HepG2 (cell line): Measurements from ENCODE around the gene SIGLEC15. TPM values are rescaled to one million over a fixed set of nuclear protein-coding genes. Genes with fewer than 3 reads are reported as not detected.

Experiments
- ATAC-seq: fragments of 200-7000 bp; cut with Tn5 transposase; 3 replicates; pipeline ENCODE4 v1.9.1; 2020; ENCODE audit warnings: mild to moderate bottlenecking, moderate library complexity
- BruUV-seq: library from RNA; stranded (reverse); fragments of 400-500 nt; replicated peaks from 2 replicates; lab custom pipeline; 2021; lab: Mats Ljungman, UMichigan
- CTCF ChIA-PET: fragments of 300-600 bp; formaldehyde crosslinking; extraction: SDS; loops from one replicate; lab custom pipeline; 2021; ENCODE audit warnings: low total read pairs, inconsistent platforms, low intra/inter-chr PET ratio; lab: Yijun Ruan, JAX
- POLR2A ChIA-PET: fragments of 350-600 bp; sonication (Branson Sonifier 250); formaldehyde crosslinking; loops from one replicate; lab custom pipeline; 2020; ENCODE audit warnings: antibody characterized with exemption, inconsistent platforms; lab: Yijun Ruan, JAX
- DNase-seq: peaks from one replicate; pipeline ENCODE4 v3.0.0-alpha.2; 2015; ENCODE audit warnings: low spot score
- FAIRE-seq: peaks from 3 replicates; lab custom pipeline; 2011; peaks lifted over from hg19 to GRCh38; lab: Jason Lieb, UNC
- H2AFZ ChIP-seq: one replicate; pipeline ENCODE4 v1.6.1; 2011; ENCODE audit warnings: low read length, inconsistent platforms
- H3K27ac ChIP-seq: fragments of 300-600 bp; 3 replicates; pipeline ENCODE4 v1.8.0; 2011; ENCODE audit warnings: mixed run types, mild to moderate bottlenecking, mixed read lengths, low read length, inconsistent platforms; ENCODE audit not compliant: insufficient read depth; ENCODE audit errors: extremely low read length
- H3K27me3 ChIP-seq, 2 experiments: fragments of 200-600 bp in 1 of 2; 2 replicates in 1 of 2; 3 replicates in 1 of 2; pipeline versions ENCODE4 v1.6.0 to v1.8.0; 2011; ENCODE audit warnings: low read length in 2 of 2, mild to moderate bottlenecking in 2 of 2, moderate library complexity in 2 of 2, inconsistent platforms in 1 of 2; ENCODE audit not compliant: insufficient read depth in 2 of 2, control insufficient read depth in 1 of 2
- H3K36me3 ChIP-seq, 2 experiments: fragments of 200-600 bp in 1 of 2; replicated peaks in 1 of 2; 2 replicates in 1 of 2; 3 replicates in 1 of 2; pipeline versions ENCODE4 v1.5.1 to v1.8.0; 2011; ENCODE audit warnings: low read length in 2 of 2, inconsistent platforms in 1 of 2; ENCODE audit not compliant: insufficient read depth in 2 of 2, control insufficient read depth in 1 of 2
- H3K4me1 ChIP-seq: 2 replicates; pipeline ENCODE4 v1.5.1; 2012; ENCODE audit warnings: low read length, inconsistent platforms; ENCODE audit not compliant: insufficient read depth
- H3K4me2 ChIP-seq: 2 replicates; pipeline ENCODE4 v1.6.0; 2011; ENCODE audit warnings: low read depth, low read length, inconsistent platforms
- H3K4me3 ChIP-seq, 3 experiments: fragments of 200-600 bp in 1 of 3; sonication (generic), shearing (Covaris generic) in 1 of 3; replicated peaks in 1 of 3; 2 replicates each; pipeline ENCODE4 v1.5.1; 2011 to 2016; ENCODE audit warnings: low read length in 3 of 3, inconsistent platforms in 2 of 3, low read depth in 2 of 3, mild to moderate bottlenecking in 2 of 3, control low read depth in 1 of 3, mixed read lengths in 1 of 3; ENCODE audit not compliant: insufficient read depth in 1 of 3
- H3K79me2 ChIP-seq: one replicate; pipeline ENCODE4 v1.6.1; 2011; ENCODE audit warnings: low read length, inconsistent platforms; ENCODE audit not compliant: insufficient read depth
- H3K9ac ChIP-seq: 2 replicates; pipeline ENCODE4 v1.6.0; 2011; ENCODE audit warnings: mild to moderate bottlenecking, low read depth, low read length, inconsistent platforms; ENCODE audit not compliant: insufficient read depth
- H3K9me3 ChIP-seq: 2 replicates; pipeline ENCODE4 v1.5.1; 2012; ENCODE audit warnings: mild to moderate bottlenecking, low read length
- H4K20me1 ChIP-seq: 2 replicates; pipeline ENCODE4 v1.6.0; 2011; ENCODE audit warnings: inconsistent platforms, mild to moderate bottlenecking, low read length, moderate library complexity; ENCODE audit not compliant: insufficient read depth
- GTF2F1 ChIP-seq: fragments of 150-350 bp; IDR thresholded peaks from 2 replicates; pipeline ENCODE4 v1.6.1; 2014; ENCODE audit warnings: low read length
- HDAC2 ChIP-seq: sonication (generic); formaldehyde crosslinking; IDR thresholded peaks from 2 replicates; pipeline ENCODE4 v1.4.0; 2020; ENCODE audit warnings: missing genetic modification reagents
- MATR3 ChIP-seq: sonication (generic); formaldehyde crosslinking; IDR thresholded peaks from 2 replicates; pipeline ENCODE4 v1.4.0; 2020; ENCODE audit warnings: missing genetic modification reagents
- MAZ ChIP-seq, 2 experiments: sonication (generic) in 1 of 2; formaldehyde crosslinking in 1 of 2; IDR thresholded peaks; 2 replicates each; pipeline versions ENCODE4 v1.5.0 to v1.6.1; 2012 to 2020; ENCODE audit warnings: low read depth in 2 of 2, mild to moderate bottlenecking in 2 of 2, borderline replicate concordance in 1 of 2, improper control_type of control experiment in 1 of 2, low read length in 1 of 2, missing genetic modification reagents in 1 of 2, moderate library complexity in 1 of 2
- PRMT3 ChIP-seq: sonication (generic); formaldehyde crosslinking; IDR thresholded peaks from 2 replicates; pipeline ENCODE4 v1.8.1; 2022; ENCODE audit warnings: low read depth, mild to moderate bottlenecking, moderate library complexity, missing genetic modification reagents, borderline replicate concordance
- ZNF160 ChIP-seq: sonication (generic); formaldehyde crosslinking; IDR thresholded peaks from 2 replicates; pipeline ENCODE4 v1.8.0; 2022; ENCODE audit warnings: mild to moderate bottlenecking, inconsistent platforms, missing genetic modification reagents
- ZNF367 ChIP-seq: sonication (generic); formaldehyde crosslinking; IDR thresholded peaks from 2 replicates; pipeline ENCODE4 v1.4.0; 2020; ENCODE audit warnings: missing genetic modification reagents, borderline replicate concordance
- ZNF563 ChIP-seq: sonication (generic); formaldehyde crosslinking; IDR thresholded peaks from 2 replicates; pipeline ENCODE4 v1.8.0; 2022; ENCODE audit warnings: mild to moderate bottlenecking, moderate library complexity, missing genetic modification reagents
- ZNF704 ChIP-seq: sonication (generic); formaldehyde crosslinking; IDR thresholded peaks from 2 replicates; pipeline ENCODE4 v1.8.1; 2023; ENCODE audit warnings: mild to moderate bottlenecking, inconsistent platforms, moderate library complexity, missing genetic modification reagents, borderline replicate concordance
- WGBS: methylation state at CpG from one replicate; pipeline ENCODE4 v1.1.6; 2017; ENCODE audit warnings: low lambda C conversion rate; 5-methylcytosine and 5-hydroxymethylcytosine counted together
- in situ Hi-C: cut with HindIII; loops from 2 replicates; pipeline ENCODE4 v1.10.0; 2017; ENCODE audit warnings: low pct_unique_long_range_greater_than_20kb; ENCODE audit not compliant: extremely low pct_ligation_motif_present
- intact Hi-C: fragments of 100-400 bp; cut with micrococcal nuclease; formaldehyde crosslinking; loops from one replicate; pipeline ENCODE4 v1.10.0; 2022; ENCODE audit not compliant: unreplicated experiment
- polyA plus RNA-seq, 8 experiments: library from polyadenylated mRNA; depleted of rRNA in 3 of 8; stranded (reverse) in 7 of 8; unstranded in 1 of 8; fragments of >200 nt; fragmentation: Illumina TruSeq in 4 of 8; extraction: Trizol in 4 of 8; gene quantifications; 2 replicates each; pipeline versions ENCODE4 v1.2.1 to v1.2.3, GENCODE V29; 2011 to 2016; ENCODE audit warnings: low read depth in 4 of 8, missing spikeins in 1 of 8, mixed read lengths in 1 of 8; ENCODE audit not compliant: insufficient read depth in 1 of 8
- total RNA-seq, 5 experiments: library from RNA; depleted of rRNA; stranded (reverse); fragments of >200 nt; fragmentation: Illumina TruSeq; extraction: Trizol; gene quantifications; 2 replicates each; pipeline ENCODE4 v1.2.3, GENCODE V29; 2016; ENCODE audit warnings: low read depth in 1 of 5
- TF ChIP-seq, protein P1 (sequence below): sonication (generic); formaldehyde crosslinking; IDR thresholded peaks from 2 replicates; pipeline ENCODE4 v1.5.0; 2020; ENCODE audit warnings: mild to moderate bottlenecking, missing genetic modification reagents, moderate library complexity
- TF ChIP-seq, protein P2 (sequence below): sonication (generic); formaldehyde crosslinking; IDR thresholded peaks from 2 replicates; pipeline ENCODE4 v1.5.0; 2020; ENCODE audit warnings: missing genetic modification reagents, mild to moderate bottlenecking, borderline replicate concordance

Gene SIGLEC15
- total and polyA plus RNA-seq, 2 of the 13 experiments (the other 11 are each of a cell fraction or from before 2014, with no cell fraction given), result not detected

- TF ChIP-seq ZNF367 (CRISPR knock-in tag) (no peak), ZNF160 (CRISPR knock-in tag) (no peak)
These were observed 35.5 kb downstream of the SIGLEC15 start (continued) for GRCh38 chr18:45860971-45861370.

- FAIRE-seq (no peak), ATAC-seq (no peak)
- no TSS peak for BruUV-seq
- Histone ChIP-seq H3K9ac (no peak overlapping the region), H3K4me3 (no peak overlapping the region), H3K27me3 (no peaks in the 10 kb centered on the region), H4K20me1 (no peaks in the 10 kb centered on the region), H3K9me3 (no peaks in the 10 kb centered on the region), H3K27ac (no peak overlapping the region)
- POLR2A ChIA-PET, result no interaction called here
- in situ Hi-C loops, result no loop called here
- TF ChIP-seq, protein P1, sequence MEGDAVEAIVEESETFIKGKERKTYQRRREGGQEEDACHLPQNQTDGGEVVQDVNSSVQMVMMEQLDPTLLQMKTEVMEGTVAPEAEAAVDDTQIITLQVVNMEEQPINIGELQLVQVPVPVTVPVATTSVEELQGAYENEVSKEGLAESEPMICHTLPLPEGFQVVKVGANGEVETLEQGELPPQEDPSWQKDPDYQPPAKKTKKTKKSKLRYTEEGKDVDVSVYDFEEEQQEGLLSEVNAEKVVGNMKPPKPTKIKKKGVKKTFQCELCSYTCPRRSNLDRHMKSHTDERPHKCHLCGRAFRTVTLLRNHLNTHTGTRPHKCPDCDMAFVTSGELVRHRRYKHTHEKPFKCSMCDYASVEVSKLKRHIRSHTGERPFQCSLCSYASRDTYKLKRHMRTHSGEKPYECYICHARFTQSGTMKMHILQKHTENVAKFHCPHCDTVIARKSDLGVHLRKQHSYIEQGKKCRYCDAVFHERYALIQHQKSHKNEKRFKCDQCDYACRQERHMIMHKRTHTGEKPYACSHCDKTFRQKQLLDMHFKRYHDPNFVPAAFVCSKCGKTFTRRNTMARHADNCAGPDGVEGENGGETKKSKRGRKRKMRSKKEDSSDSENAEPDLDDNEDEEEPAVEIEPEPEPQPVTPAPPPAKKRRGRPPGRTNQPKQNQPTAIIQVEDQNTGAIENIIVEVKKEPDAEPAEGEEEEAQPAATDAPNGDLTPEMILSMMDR, result no peak
- TF ChIP-seq ZNF160 (CRISPR knock-in tag) (no peak), MATR3 (CRISPR knock-in tag) (no peak), GTF2F1 (no peak), ZNF704 (CRISPR knock-in tag) (no peak), PRMT3 (CRISPR knock-in tag) (no peak), HDAC2 (CRISPR knock-in tag) (no peak), ZNF563 (CRISPR knock-in tag) (no peak), MAZ (IDR thresholded peaks at IDR 0.05; ENCODE audit: borderline replicate concordance, low read depth, low read length) (no peak), MAZ (CRISPR knock-in tag; IDR thresholded peaks at IDR 0.05; ENCODE audit: low read depth) (no peak)
- TF ChIP-seq, protein P2, sequence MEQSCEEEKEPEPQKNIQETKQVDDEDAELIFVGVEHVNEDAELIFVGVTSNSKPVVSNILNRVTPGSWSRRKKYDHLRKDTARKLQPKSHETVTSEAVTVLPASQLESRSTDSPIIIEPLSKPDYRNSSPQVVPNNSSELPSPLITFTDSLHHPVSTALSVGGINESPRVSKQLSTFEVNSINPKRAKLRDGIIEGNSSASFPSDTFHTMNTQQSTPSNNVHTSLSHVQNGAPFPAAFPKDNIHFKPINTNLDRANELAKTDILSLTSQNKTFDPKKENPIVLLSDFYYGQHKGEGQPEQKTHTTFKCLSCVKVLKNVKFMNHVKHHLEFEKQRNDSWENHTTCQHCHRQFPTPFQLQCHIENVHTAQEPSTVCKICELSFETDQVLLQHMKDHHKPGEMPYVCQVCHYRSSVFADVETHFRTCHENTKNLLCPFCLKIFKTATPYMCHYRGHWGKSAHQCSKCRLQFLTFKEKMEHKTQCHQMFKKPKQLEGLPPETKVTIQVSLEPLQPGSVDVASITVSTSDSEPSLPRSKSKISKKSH (CRISPR knock-in tag), result no peak
- TF ChIP-seq, all 625 proteins: peak for 0
- 95% methylated on average over 1 of the region's 1 CpG for WGBS
- Histone ChIP-seq H2AFZ (no peak overlapping the region), H3K4me2 (no peak overlapping the region), H3K79me2 (no peaks in the 10 kb centered on the region), H3K4me1 (no peaks in the 10 kb centered on the region), H3K36me3 (peaks cover 19 to 61% of the 10 kb centered on the region in 2 experiments; a peak in 4 of 5 replicates)
- intact Hi-C loops, result no loop called here
- DNase-seq, result no peak
- CTCF ChIA-PET, result no interaction called here
These were observed 36.5 kb downstream of the SIGLEC15 start for GRCh38 chr18:45861926-45862325.
